ENCODE data around the gene GLRX3.

DNA sequence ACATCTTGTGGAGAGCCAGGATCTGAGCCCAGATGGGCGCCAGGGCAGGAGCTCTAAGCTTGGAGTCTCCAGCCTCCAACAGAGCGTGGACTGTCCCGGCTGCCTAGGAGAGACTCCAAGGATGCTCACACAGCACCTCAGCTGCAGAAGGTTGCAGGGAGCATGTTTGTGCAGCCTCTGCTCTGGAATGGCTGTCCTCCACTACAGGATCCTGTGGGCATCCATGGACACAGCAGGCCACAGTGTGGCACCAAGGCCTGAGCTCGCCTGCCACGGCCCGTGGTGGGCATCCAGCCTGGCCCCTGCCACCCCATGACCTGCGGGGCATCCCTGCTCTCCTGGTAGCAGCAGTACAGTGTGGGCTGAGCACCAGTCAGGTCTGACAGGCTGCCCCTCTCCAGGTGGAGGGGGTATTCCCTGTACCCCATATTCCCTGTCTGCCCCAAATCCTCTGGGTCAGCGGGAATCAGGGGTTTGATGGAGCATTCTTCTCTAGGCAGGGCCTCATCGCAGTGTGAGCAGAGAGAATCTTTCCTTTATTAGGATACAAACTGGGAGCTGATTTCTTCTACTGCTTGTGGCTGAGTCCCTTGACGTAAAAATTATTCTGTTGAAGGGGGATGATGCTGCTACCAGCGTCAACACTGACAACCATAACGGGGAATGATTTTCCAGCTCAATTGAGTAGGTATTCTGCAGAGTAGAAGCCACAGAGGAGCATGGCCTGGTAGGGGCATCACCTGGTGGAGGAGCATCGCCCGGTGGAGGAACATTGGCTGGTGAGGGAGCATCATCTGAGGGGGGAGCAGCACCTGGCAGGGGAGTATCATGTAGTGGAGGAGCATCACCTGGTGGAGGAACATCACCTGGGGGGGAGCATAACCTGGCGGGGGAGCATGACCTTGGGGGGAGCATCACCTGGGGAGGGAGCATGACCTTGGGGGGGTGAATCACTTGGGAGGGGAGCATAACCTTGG is 60.6 kb downstream of the GLRX3 start:
- TF ChIP-seq, protein P1, sequence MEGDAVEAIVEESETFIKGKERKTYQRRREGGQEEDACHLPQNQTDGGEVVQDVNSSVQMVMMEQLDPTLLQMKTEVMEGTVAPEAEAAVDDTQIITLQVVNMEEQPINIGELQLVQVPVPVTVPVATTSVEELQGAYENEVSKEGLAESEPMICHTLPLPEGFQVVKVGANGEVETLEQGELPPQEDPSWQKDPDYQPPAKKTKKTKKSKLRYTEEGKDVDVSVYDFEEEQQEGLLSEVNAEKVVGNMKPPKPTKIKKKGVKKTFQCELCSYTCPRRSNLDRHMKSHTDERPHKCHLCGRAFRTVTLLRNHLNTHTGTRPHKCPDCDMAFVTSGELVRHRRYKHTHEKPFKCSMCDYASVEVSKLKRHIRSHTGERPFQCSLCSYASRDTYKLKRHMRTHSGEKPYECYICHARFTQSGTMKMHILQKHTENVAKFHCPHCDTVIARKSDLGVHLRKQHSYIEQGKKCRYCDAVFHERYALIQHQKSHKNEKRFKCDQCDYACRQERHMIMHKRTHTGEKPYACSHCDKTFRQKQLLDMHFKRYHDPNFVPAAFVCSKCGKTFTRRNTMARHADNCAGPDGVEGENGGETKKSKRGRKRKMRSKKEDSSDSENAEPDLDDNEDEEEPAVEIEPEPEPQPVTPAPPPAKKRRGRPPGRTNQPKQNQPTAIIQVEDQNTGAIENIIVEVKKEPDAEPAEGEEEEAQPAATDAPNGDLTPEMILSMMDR (conservative IDR thresholded peaks at IDR 0.05; ENCODE audit: low read depth, low read length), result no peak
- no peak for TF ChIP-seq EZH2phosphoT487 (IDR thresholded peaks at IDR 0.05; ENCODE audit: borderline replicate concordance, low read length)

All from PC-3 (cell line).